GM12878 (cell line): ENCODE data around the gene ELAVL1. TPM values are rescaled to one million over a fixed set of nuclear protein-coding genes. Genes with fewer than 3 reads are reported as not detected.

ENCODE experiments used
- ATAC-seq: fragments of 200-7000 bp; cut with Tn5 transposase; 3 replicates; pipeline ENCODE4 v1.9.1; 2020; ENCODE audit warnings: mild to moderate bottlenecking, moderate library complexity
- BruUV-seq: library from RNA; stranded (reverse); fragments of 400-500 nt; replicated peaks from 2 replicates; lab custom pipeline; 2021; lab: Mats Ljungman, UMichigan
- CTCF ChIA-PET: fragments of 300-600 bp; sonication (Branson Sonifier 250); formaldehyde crosslinking; extraction: SDS; loops from one replicate; lab custom pipeline; 2021; ENCODE audit warnings: inconsistent platforms; lab: Yijun Ruan, JAX
- POLR2A ChIA-PET: fragments of 350-600 bp; formaldehyde crosslinking; extraction: SDS; loops from one replicate; lab custom pipeline; 2021; ENCODE audit warnings: inconsistent platforms; lab: Charles Lee
- RAD21 ChIA-PET: fragments of 300-600 bp; sonication (Branson Sonifier 250); formaldehyde crosslinking; loops from one replicate; lab custom pipeline; 2023; ENCODE audit warnings: antibody characterized with exemption; ENCODE audit not compliant: unreplicated experiment; lab: Charles Lee
- SMC1A ChIA-PET: fragments of 300-600 bp; sonication (Branson Sonifier 250); formaldehyde crosslinking; loops from one replicate; lab custom pipeline; 2023; ENCODE audit not compliant: unreplicated experiment, uncharacterized antibody; lab: Charles Lee
- DNase-seq: peaks from one replicate; pipeline ENCODE4 v3.0.0-alpha.2; 2011; ENCODE audit warnings: low read depth, low spot score
- FAIRE-seq: peaks from 3 replicates; lab custom pipeline; 2011; peaks lifted over from hg19 to GRCh38; lab: Jason Lieb, UNC
- H2AFZ ChIP-seq: 2 replicates; pipeline ENCODE4 v1.6.0; 2011; ENCODE audit warnings: low read depth, low read length, control low read depth; ENCODE audit not compliant: control insufficient read depth
- H3K27ac ChIP-seq: 2 replicates; pipeline ENCODE4 v1.5.1; 2011; ENCODE audit warnings: control low read depth; ENCODE audit not compliant: control insufficient read depth, insufficient read depth
- H3K27me3 ChIP-seq, 2 experiments: replicated peaks in 1 of 2; 2 replicates each; pipeline versions ENCODE4 v1.6.0 to v1.6.1; 2011; ENCODE audit warnings: low read length in 1 of 2; ENCODE audit not compliant: control insufficient read depth in 2 of 2, insufficient read depth in 2 of 2
- H3K36me3 ChIP-seq, 2 experiments: 2 replicates each; pipeline ENCODE4 v1.5.1; 2011; ENCODE audit warnings: low read length in 1 of 2; ENCODE audit not compliant: control insufficient read depth in 2 of 2, insufficient read depth in 2 of 2
- H3K4me1 ChIP-seq: 2 replicates; pipeline ENCODE4 v1.6.1; 2011; ENCODE audit warnings: mild to moderate bottlenecking, low read length, moderate library complexity, mixed read lengths; ENCODE audit not compliant: control insufficient read depth, insufficient read depth
- H3K4me2 ChIP-seq: 2 replicates; pipeline ENCODE4 v1.6.0; 2011; ENCODE audit warnings: control low read depth; ENCODE audit not compliant: control insufficient read depth, insufficient read depth
- H3K4me3 ChIP-seq: fragments of 200-600 bp; sonication (generic); 2 replicates; pipeline ENCODE4 v1.5.1; 2016
- H3K79me2 ChIP-seq: 2 replicates; pipeline ENCODE4 v1.6.0; 2011; ENCODE audit warnings: low read length; ENCODE audit not compliant: control insufficient read depth, insufficient read depth
- H3K9ac ChIP-seq: 2 replicates; pipeline ENCODE4 v1.8.0; 2011; ENCODE audit warnings: low read length, control low read depth, mixed read lengths; ENCODE audit not compliant: control insufficient read depth, insufficient read depth
- H3K9me3 ChIP-seq: replicated peaks from 3 replicates; pipeline ENCODE4 v1.5.1; 2011; ENCODE audit warnings: mild to moderate bottlenecking, low read length; ENCODE audit not compliant: control insufficient read depth, insufficient read depth
- H4K20me1 ChIP-seq: 2 replicates; pipeline ENCODE4 v1.6.0; 2011; ENCODE audit not compliant: control insufficient read depth, insufficient read depth
- CBFB ChIP-seq: IDR thresholded peaks from 2 replicates; pipeline ENCODE4 v1.6.1; 2016; ENCODE audit warnings: antibody characterized with exemption, low read depth
- FOXK2 ChIP-seq: fragments of 450-650 bp; IDR thresholded peaks from 2 replicates; pipeline ENCODE4 v1.6.1; 2017; ENCODE audit warnings: mild to moderate bottlenecking, moderate library complexity
- HDGF ChIP-seq: fragments of 450-650 bp; IDR thresholded peaks from 2 replicates; pipeline ENCODE4 v1.6.1; 2016; ENCODE audit warnings: antibody characterized with exemption
- KDM1A ChIP-seq: fragments of 200-600 bp; sonication (generic); IDR thresholded peaks from 2 replicates; pipeline ENCODE4 v1.6.1; 2016; ENCODE audit warnings: borderline replicate concordance
- LARP7 ChIP-seq: fragments of 450-650 bp; IDR thresholded peaks from 2 replicates; pipeline ENCODE4 v1.6.1; 2017; ENCODE audit warnings: mild to moderate bottlenecking
- NFYA ChIP-seq: IDR thresholded peaks from 2 replicates; pipeline ENCODE4 v1.6.1; 2011; ENCODE audit warnings: low read depth, mild to moderate bottlenecking, low read length, improper control_type of control experiment, borderline replicate concordance
- PAX5 ChIP-seq: IDR thresholded peaks from 2 replicates; pipeline ENCODE4 v1.6.1; 2011; ENCODE audit warnings: low read depth, low read length, borderline replicate concordance
- RB1 ChIP-seq: fragments of 450-650 bp; formaldehyde crosslinking; IDR thresholded peaks from 2 replicates; pipeline ENCODE4 v1.6.1; 2017; ENCODE audit warnings: mild to moderate bottlenecking, borderline replicate concordance
- TCF3 ChIP-seq: IDR thresholded peaks from 2 replicates; pipeline ENCODE4 v1.6.1; 2012; ENCODE audit warnings: low read depth, mild to moderate bottlenecking, low read length, borderline replicate concordance; ENCODE audit not compliant: insufficient read depth
- ZNF384 ChIP-seq: IDR thresholded peaks from 2 replicates; pipeline ENCODE4 v1.6.1; 2012; ENCODE audit warnings: low read depth, mild to moderate bottlenecking, low read length, improper control_type of control experiment, borderline replicate concordance
- WGBS: methylation state at CpG from one replicate; pipeline ENCODE4 v1.1.6; 2016; ENCODE audit warnings: low lambda C conversion rate; ENCODE audit not compliant: insufficient replicate concordance, insufficient coverage; ENCODE audit errors: missing lambda C conversion rate; 5-methylcytosine and 5-hydroxymethylcytosine counted together
- in situ Hi-C: fragments of 300-500 bp; cut with MboI; formaldehyde crosslinking; loops from 9 replicates; pipeline ENCODE4 v1.14.3; 2018; ENCODE audit warnings: mixed read lengths
- intact Hi-C: fragments of 100-400 bp; cut with micrococcal nuclease; formaldehyde crosslinking; loops from one replicate; pipeline ENCODE4 v1.14.2; 2022; ENCODE audit not compliant: unreplicated experiment
- polyA plus RNA-seq, 11 experiments: library from polyadenylated mRNA; depleted of rRNA in 4 of 11; unstranded in 6 of 11; stranded (reverse) in 5 of 11; fragments of >200 nt; fragmentation: Nextera tagmentation in 4 of 11; fragmentation: Illumina TruSeq in 1 of 11; extraction: Ambion mirVana in 4 of 11; extraction: Trizol in 1 of 11; gene quantifications; 1 replicate in 1 of 11; 2 replicates in 10 of 11; pipeline versions ENCODE4 v1.2.1 to v1.2.3, GENCODE V29; 2011 to 2016; ENCODE audit warnings: inconsistent platforms in 2 of 11, missing spikeins in 2 of 11, low read depth in 1 of 11
- total RNA-seq, 4 experiments: library from RNA; depleted of rRNA in 3 of 4; stranded (reverse); fragments of >200 nt in 3 of 4; fragmentation: Illumina TruSeq in 1 of 4; extraction: Trizol in 1 of 4; gene quantifications; 2 replicates each; pipeline versions ENCODE4 v1.2.1 to v1.2.3, GENCODE V29; 2013 to 2021
- TF ChIP-seq, protein P1 (sequence below): fragments of 450-650 bp; IDR thresholded peaks from 2 replicates; pipeline ENCODE4 v1.6.1; 2016; ENCODE audit warnings: mild to moderate bottlenecking
- TF ChIP-seq, protein P2 (sequence below): fragments of 450-650 bp; conservative IDR thresholded peaks from 2 replicates; pipeline ENCODE4 v1.6.1; 2017; ENCODE audit warnings: mild to moderate bottlenecking, moderate library complexity
- TF ChIP-seq, protein P3 (sequence below): IDR thresholded peaks from 2 replicates; pipeline ENCODE4 v1.6.1; 2011; ENCODE audit warnings: mild to moderate bottlenecking, low read depth, low read length, moderate library complexity; ENCODE audit not compliant: insufficient replicate concordance
- TF ChIP-seq, protein P4 (sequence below): IDR thresholded peaks from 2 replicates; pipeline ENCODE4 v1.6.1; 2011; ENCODE audit warnings: low read depth, mild to moderate bottlenecking, low read length, moderate library complexity, borderline replicate concordance; ENCODE audit errors: extremely low read depth

The ELAVL1 gene
- total and polyA plus RNA-seq, 10 of the 15 experiments (the other 5 are each of a cell fraction or from before 2014, with no cell fraction given): 7.4 to 155 (median 70.3) TPM

DNA sequence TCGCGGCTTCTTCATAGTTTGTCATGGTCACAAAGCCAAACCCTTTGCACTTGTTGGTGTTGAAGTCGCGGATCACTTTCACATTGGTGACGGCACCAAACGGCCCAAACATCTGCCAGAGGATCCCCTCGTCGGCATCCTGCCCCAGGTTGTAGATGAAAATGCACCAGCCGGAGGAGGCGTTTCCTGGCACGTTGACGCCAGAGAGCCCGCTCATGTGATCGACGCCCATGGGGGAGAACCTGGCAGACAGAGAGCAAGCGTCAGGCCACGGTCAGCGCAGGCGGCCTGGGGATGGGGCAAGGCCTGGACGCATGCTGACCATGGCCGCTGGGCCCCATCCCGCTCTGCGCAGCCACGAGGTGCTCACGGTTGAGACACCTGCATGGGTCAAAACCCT is 41.9 kb downstream of the ELAVL1 start:
- POLR2A ChIA-PET: no interaction called here
- RAD21 ChIA-PET: no interaction called here
- in situ Hi-C loops (no loop called here), intact Hi-C loops (no loop called here)
- Histone ChIP-seq H3K4me2 (no peak overlapping the region), H3K27me3 (no peaks in the 10 kb centered on the region), H3K36me3 (peaks cover 28 to 29% of the 10 kb centered on the region in 2 experiments; a peak in 3 of 4 replicates), H3K27ac (no peak overlapping the region), H3K9me3 (no peaks in the 10 kb centered on the region), H3K79me2 (no peaks in the 10 kb centered on the region), H3K4me1 (no peaks in the 10 kb centered on the region), H4K20me1 (no peaks in the 10 kb centered on the region), H2AFZ (no peak overlapping the region), H3K4me3 (no peak overlapping the region), H3K9ac (no peak overlapping the region)
- 97% methylated on average over 25 of the region's 25 CpGs for WGBS
- SMC1A ChIA-PET: no interaction called here
- no TSS peak for BruUV-seq
- DNase-seq: no peak
- FAIRE-seq: no peak
- TF ChIP-seq PAX5: no peak
- no peak for TF ChIP-seq LARP7
- TF ChIP-seq, protein P1, sequence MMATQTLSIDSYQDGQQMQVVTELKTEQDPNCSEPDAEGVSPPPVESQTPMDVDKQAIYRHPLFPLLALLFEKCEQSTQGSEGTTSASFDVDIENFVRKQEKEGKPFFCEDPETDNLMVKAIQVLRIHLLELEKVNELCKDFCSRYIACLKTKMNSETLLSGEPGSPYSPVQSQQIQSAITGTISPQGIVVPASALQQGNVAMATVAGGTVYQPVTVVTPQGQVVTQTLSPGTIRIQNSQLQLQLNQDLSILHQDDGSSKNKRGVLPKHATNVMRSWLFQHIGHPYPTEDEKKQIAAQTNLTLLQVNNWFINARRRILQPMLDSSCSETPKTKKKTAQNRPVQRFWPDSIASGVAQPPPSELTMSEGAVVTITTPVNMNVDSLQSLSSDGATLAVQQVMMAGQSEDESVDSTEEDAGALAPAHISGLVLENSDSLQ: no peak
- TF ChIP-seq, protein P2, sequence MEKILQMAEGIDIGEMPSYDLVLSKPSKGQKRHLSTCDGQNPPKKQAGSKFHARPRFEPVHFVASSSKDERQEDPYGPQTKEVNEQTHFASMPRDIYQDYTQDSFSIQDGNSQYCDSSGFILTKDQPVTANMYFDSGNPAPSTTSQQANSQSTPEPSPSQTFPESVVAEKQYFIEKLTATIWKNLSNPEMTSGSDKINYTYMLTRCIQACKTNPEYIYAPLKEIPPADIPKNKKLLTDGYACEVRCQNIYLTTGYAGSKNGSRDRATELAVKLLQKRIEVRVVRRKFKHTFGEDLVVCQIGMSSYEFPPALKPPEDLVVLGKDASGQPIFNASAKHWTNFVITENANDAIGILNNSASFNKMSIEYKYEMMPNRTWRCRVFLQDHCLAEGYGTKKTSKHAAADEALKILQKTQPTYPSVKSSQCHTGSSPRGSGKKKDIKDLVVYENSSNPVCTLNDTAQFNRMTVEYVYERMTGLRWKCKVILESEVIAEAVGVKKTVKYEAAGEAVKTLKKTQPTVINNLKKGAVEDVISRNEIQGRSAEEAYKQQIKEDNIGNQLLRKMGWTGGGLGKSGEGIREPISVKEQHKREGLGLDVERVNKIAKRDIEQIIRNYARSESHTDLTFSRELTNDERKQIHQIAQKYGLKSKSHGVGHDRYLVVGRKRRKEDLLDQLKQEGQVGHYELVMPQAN: no peak
- TF ChIP-seq TCF3: no peak
- TF ChIP-seq FOXK2: no peak
- TF ChIP-seq KDM1A: no peak
- no peak for TF ChIP-seq CBFB
- TF ChIP-seq HDGF: no peak
- no peak for TF ChIP-seq RB1
- TF ChIP-seq ZNF384: no peak
- TF ChIP-seq NFYA: no peak
- TF ChIP-seq, protein P3, sequence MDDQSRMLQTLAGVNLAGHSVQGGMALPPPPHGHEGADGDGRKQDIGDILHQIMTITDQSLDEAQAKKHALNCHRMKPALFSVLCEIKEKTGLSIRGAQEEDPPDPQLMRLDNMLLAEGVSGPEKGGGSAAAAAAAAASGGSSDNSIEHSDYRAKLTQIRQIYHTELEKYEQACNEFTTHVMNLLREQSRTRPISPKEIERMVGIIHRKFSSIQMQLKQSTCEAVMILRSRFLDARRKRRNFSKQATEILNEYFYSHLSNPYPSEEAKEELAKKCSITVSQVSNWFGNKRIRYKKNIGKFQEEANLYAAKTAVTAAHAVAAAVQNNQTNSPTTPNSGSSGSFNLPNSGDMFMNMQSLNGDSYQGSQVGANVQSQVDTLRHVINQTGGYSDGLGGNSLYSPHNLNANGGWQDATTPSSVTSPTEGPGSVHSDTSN: no peak
- TF ChIP-seq, protein P4, sequence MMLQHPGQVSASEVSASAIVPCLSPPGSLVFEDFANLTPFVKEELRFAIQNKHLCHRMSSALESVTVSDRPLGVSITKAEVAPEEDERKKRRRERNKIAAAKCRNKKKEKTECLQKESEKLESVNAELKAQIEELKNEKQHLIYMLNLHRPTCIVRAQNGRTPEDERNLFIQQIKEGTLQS: no peak
- no peak for ATAC-seq
- CTCF ChIA-PET: no interaction called here
